Measurements from ENCODE around the gene NRIP3. TPM values are rescaled to one million over a fixed set of nuclear protein-coding genes. Genes with fewer than 3 reads are reported as not detected.

The NRIP3 gene
- total and polyA plus RNA-seq, 2 of the 13 experiments (the other 11 are each of a cell fraction or from before 2014, with no cell fraction given) = 0.04 to 0.07 TPM

DNA sequence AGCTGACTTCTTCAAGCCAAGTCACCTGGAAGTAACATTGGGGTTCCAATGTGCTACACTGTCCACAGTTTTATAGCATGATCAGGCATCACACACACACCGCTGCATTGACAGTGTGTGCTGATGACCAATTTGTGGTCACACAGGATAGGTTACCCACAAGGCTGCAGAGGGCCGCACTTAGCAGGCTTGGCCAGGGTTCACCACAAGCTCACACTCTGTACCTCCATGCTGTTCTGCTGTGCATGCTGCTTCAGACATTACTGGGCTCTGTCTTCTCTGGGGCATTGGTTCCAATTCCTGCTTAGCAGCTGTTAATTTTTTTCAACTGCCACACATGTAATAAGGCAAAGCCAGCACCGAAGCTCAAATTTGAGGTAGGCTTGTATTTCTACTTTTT, 11.0 kb upstream of the NRIP3 start:
- FAIRE-seq = no peak
- H3K36me3 ChIP-seq (replicated peaks in 1 of 2; ENCODE audit: control insufficient read depth in 1 of 2, insufficient read depth in 2 of 2, low read length in 2 of 2) = no peaks in the 10 kb centered on the region
- in situ Hi-C loops (cut with HindIII; ENCODE audit: extremely low pct_ligation_motif_present, low pct_unique_long_range_greater_than_20kb) = loop anchor here (5.0 kb wide), 1 partner anchor 117 kb away; no protein-coding TSS in a partner anchor
- POLR2A ChIA-PET = no interaction called here
- H3K79me2 ChIP-seq (ENCODE audit: insufficient read depth, low read length) = no peaks in the 10 kb centered on the region
- BruUV-seq (replicated peaks) = no TSS peak
- ATAC-seq = no peak; the same call in 1 of the 3 replicates
- 63% methylated on average over 2 of the region's 3 CpGs for WGBS (ENCODE audit: low lambda C conversion rate)
- no peak overlapping the region for H3K27ac ChIP-seq (ENCODE audit: extremely low read length, insufficient read depth, low read length)
- H3K27me3 ChIP-seq (ENCODE audit: control insufficient read depth in 1 of 2, insufficient read depth in 2 of 2, low read length in 2 of 2) = peaks cover 0 to 10% of the 10 kb centered on the region in 2 experiments; a peak in 3 of 5 replicates
- H3K4me3 ChIP-seq (replicated peaks in 1 of 3; ENCODE audit: insufficient read depth in 1 of 3, low read depth in 2 of 3, low read length in 3 of 3) = no peak overlapping the region
- intact Hi-C loops (cut with micrococcal nuclease; ENCODE audit: unreplicated experiment) = loop anchor here (1.0 to 10.0 kb wide), 3 partner anchors 80 to 492 kb away; partner anchors contain the start of gene SCUBE2
- CTCF ChIA-PET (ENCODE audit: low intra/inter-chr PET ratio, low total read pairs) = interaction anchor here (1.2 to 3.0 kb wide), 3 partner anchors 81 to 123 kb away, joined by 3 to 19 read pairs (median 6); no protein-coding TSS in a partner anchor
- no peaks in the 10 kb centered on the region for H4K20me1 ChIP-seq (ENCODE audit: insufficient read depth, low read length)
- no peak overlapping the region for H3K9ac ChIP-seq (ENCODE audit: insufficient read depth, low read depth, low read length)
- H3K4me1 ChIP-seq (ENCODE audit: insufficient read depth, low read length) = no peaks in the 10 kb centered on the region
- H3K9me3 ChIP-seq (ENCODE audit: low read length) = no peaks in the 10 kb centered on the region
- no peak overlapping the region for H2AFZ ChIP-seq (ENCODE audit: low read length)
- no peak overlapping the region for H3K4me2 ChIP-seq (ENCODE audit: low read depth, low read length)
- no peak for DNase-seq (ENCODE audit: low spot score)
- TF ChIP-seq ZNF652 (CRISPR knock-in tag; IDR thresholded peaks at IDR 0.05; ENCODE audit: borderline replicate concordance, low read depth) = no peak
- TF ChIP-seq, protein P1, sequence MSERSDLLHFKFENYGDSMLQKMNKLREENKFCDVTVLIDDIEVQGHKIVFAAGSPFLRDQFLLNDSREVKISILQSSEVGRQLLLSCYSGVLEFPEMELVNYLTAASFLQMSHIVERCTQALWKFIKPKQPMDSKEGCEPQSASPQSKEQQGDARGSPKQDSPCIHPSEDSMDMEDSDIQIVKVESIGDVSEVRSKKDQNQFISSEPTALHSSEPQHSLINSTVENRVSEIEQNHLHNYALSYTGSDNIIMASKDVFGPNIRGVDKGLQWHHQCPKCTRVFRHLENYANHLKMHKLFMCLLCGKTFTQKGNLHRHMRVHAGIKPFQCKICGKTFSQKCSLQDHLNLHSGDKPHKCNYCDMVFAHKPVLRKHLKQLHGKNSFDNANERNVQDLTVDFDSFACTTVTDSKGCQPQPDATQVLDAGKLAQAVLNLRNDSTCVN (CRISPR knock-in tag; IDR thresholded peaks at IDR 0.05; ENCODE audit: borderline replicate concordance) = no peak
- TF ChIP-seq, protein P2, sequence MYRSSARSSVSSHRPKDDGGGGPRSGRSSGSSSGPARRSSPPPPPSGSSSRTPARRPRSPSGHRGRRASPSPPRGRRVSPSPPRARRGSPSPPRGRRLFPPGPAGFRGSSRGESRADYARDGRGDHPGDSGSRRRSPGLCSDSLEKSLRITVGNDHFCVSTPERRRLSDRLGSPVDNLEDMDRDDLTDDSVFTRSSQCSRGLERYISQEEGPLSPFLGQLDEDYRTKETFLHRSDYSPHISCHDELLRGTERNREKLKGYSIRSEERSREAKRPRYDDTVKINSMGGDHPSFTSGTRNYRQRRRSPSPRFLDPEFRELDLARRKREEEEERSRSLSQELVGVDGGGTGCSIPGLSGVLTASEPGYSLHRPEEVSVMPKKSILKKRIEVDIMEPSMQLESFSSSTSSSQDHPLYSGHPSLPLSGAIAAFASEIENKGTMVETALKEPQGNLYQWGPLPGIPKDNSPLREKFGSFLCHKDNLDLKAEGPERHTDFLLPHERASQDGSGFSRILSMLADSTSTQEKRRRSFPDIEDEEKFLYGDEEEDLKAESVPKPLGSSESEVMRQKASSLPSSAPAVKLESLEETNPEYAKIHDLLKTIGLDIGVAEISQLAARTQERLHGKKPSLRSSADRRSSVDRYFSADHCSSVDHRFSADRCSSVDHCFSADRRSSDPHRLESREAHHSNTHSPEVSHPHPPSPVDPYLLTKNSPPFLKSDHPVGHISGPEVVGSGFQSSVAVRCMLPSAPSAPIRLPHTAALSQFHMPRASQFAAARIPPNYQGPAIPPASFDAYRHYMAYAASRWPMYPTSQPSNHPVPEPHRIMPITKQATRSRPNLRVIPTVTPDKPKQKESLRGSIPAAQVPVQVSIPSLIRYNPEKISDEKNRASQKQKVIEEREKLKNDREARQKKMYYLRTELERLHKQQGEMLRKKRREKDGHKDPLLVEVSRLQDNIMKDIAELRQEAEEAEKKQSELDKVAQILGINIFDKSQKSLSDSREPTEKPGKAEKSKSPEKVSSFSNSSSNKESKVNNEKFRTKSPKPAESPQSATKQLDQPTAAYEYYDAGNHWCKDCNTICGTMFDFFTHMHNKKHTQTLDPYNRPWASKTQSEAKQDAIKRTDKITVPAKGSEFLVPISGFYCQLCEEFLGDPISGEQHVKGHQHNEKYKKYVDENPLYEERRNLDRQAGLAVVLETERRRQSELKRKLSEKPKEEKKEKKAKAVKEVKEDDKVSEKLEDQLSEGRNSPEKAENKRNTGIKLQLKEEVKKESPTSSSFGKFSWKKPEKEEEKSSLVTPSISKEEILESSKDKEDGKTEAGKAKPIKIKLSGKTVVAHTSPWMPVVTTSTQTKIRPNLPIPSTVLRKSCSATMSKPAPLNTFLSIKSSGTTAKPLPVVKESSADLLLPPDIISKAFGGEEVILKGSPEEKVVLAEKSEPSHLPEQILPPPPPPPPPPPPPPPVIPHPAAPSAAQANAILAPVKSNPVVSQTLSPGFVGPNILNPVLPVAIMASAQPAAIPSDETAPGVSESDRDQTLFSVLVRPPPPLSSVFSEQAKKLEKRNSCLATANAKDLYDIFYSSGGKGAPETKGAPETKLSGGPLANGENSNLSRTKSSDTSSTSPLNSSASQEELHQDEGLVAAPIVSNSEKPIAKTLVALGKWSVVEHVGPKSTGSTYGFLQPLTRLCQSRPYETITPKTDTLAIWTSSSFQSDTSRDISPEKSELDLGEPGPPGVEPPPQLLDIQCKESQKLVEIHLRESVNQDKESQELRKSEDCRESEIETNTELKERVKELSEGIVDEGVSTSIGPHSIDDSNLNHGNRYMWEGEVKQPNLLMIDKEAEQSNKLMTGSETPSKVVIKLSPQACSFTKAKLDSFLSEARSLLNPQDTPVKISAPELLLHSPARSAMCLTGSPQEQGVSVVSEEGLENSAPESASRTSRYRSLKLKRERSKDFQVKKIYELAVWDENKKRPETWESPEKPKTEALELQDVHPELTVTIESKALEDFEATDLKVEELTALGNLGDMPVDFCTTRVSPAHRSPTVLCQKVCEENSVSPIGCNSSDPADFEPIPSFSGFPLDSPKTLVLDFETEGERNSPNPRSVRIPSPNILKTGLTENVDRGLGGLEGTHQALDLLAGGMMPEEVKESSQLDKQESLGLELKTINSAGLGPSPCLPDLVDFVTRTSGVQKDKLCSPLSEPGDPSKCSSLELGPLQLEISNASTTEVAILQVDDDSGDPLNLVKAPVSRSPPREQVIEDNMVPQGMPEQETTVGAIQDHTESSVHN (CRISPR knock-in tag; IDR thresholded peaks at IDR 0.05) = no peak
- TF ChIP-seq MIER2 (CRISPR knock-in tag; IDR thresholded peaks at IDR 0.05) = no peak
- TF ChIP-seq, protein P3, sequence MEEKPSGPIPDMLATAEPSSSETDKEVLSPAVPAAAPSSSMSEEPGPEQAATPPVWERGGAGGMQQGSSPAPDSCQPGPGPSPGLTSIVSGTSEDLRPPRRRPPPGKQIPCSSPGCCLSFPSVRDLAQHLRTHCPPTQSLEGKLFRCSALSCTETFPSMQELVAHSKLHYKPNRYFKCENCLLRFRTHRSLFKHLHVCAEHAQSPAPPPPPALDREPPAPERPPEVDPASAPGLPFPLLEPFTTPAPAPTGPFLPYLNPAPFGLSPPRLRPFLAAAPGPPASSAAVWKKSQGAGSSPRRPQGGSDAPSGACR (CRISPR knock-in tag; IDR thresholded peaks at IDR 0.05) = no peak
- TF ChIP-seq AGO2 (optimal IDR thresholded peaks at IDR 0.05; ENCODE audit: low read depth, low read length) = no peak
- no peak for TF ChIP-seq RARA (CRISPR knock-in tag; IDR thresholded peaks at IDR 0.05)
- TF ChIP-seq, protein P4, sequence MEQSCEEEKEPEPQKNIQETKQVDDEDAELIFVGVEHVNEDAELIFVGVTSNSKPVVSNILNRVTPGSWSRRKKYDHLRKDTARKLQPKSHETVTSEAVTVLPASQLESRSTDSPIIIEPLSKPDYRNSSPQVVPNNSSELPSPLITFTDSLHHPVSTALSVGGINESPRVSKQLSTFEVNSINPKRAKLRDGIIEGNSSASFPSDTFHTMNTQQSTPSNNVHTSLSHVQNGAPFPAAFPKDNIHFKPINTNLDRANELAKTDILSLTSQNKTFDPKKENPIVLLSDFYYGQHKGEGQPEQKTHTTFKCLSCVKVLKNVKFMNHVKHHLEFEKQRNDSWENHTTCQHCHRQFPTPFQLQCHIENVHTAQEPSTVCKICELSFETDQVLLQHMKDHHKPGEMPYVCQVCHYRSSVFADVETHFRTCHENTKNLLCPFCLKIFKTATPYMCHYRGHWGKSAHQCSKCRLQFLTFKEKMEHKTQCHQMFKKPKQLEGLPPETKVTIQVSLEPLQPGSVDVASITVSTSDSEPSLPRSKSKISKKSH (CRISPR knock-in tag; IDR thresholded peaks at IDR 0.05; ENCODE audit: borderline replicate concordance) = no peak
- no peak for TF ChIP-seq ZNF335 (CRISPR knock-in tag; IDR thresholded peaks at IDR 0.05)
- no peak for TF ChIP-seq NONO (IDR thresholded peaks at IDR 0.05)
- no peak for TF ChIP-seq NONO (CRISPR knock-in tag; conservative IDR thresholded peaks at IDR 0.05)
- TF ChIP-seq JUND (CRISPR knock-in tag; IDR thresholded peaks at IDR 0.05) = no peak
- TF ChIP-seq KAT7 (CRISPR knock-in tag; IDR thresholded peaks at IDR 0.05; ENCODE audit: borderline replicate concordance) = no peak
- TF ChIP-seq DMAP1 (CRISPR knock-in tag; IDR thresholded peaks at IDR 0.05) = no peak
